ENCODE data around the gene CD248.
A peak's percentile ranks its signal among the peaks of the same experiment; 100 is the strongest.

Gene CD248

GRCh38 chr11:66313321-66314185, 3.3 kb downstream of the CD248 start:
- no peak for TF ChIP-seq CTCF (IDR thresholded peaks at IDR 0.05)

GRCh38 chr11:66312549-66313320, 4.1 kb downstream of the CD248 start:
- TF ChIP-seq CTCF (IDR thresholded peaks at IDR 0.05), result no peak

- peak; percentile 18; the same call in 1 of the 2 replicates for TF ChIP-seq CTCF (IDR thresholded peaks at IDR 0.05)
Observed at GRCh38 chr11:66311965-66312548, 4.8 kb downstream of the CD248 start.

- peak; percentile 87; the same call in 1 of the 2 replicates for TF ChIP-seq CTCF (IDR thresholded peaks at IDR 0.05)
Observed at GRCh38 chr11:66311470-66311964, 5.3 kb downstream of the CD248 start.

GRCh38 chr11:66310324-66310723, 6.5 kb downstream of the CD248 start:
- TF ChIP-seq CTCF (IDR thresholded peaks at IDR 0.05), result no peak

GRCh38 chr11:66309475-66309874, 7.4 kb downstream of the CD248 start:
- TF ChIP-seq CTCF (IDR thresholded peaks at IDR 0.05), result no peak

GRCh38 chr11:66302656-66303055, 14.2 kb downstream of the CD248 start:
- TF ChIP-seq CTCF (IDR thresholded peaks at IDR 0.05), result no peak

Data from LNCAP (cell line).